WERI-Rb-1 (cell line): Measurements from ENCODE around the gene SMYD3.

Experiments
- DNase-seq: peaks from one replicate; pipeline ENCODE4 v3.0.0-alpha.2; 2020
- H3K27ac ChIP-seq: fragments of 250-450 bp; sonication (Bioruptor Pico); 2 replicates; pipeline ENCODE4 v1.5.1; 2020; ENCODE audit warnings: mild to moderate bottlenecking, moderate library complexity
- H3K27me3 ChIP-seq: fragments of 250-450 bp; sonication (Bioruptor Pico); 2 replicates; pipeline ENCODE4 v1.5.1; 2021; ENCODE audit warnings: mild to moderate bottlenecking, low read depth, moderate library complexity; ENCODE audit not compliant: insufficient read depth, severe bottlenecking
- H3K36me3 ChIP-seq: fragments of 250-450 bp; sonication (Bioruptor Pico); 2 replicates; pipeline ENCODE4 v1.5.1; 2020; ENCODE audit warnings: mild to moderate bottlenecking, moderate library complexity
- H3K4me3 ChIP-seq: 2 replicates; pipeline ENCODE4 v1.5.1; 2011; ENCODE audit warnings: low read depth, mild to moderate bottlenecking, control low read depth, low read length
- H3K9me3 ChIP-seq: fragments of 250-450 bp; sonication (Bioruptor Pico); 2 replicates; pipeline ENCODE4 v1.5.1; 2021; ENCODE audit warnings: mild to moderate bottlenecking, moderate library complexity; ENCODE audit not compliant: severe bottlenecking
- TF ChIP-seq, protein P1 (sequence below): IDR thresholded peaks from 2 replicates; pipeline ENCODE4 v1.5.1; 2011; ENCODE audit warnings: low read depth, mild to moderate bottlenecking, control low read depth, inconsistent platforms, low read length

SMYD3 gene

DNA sequence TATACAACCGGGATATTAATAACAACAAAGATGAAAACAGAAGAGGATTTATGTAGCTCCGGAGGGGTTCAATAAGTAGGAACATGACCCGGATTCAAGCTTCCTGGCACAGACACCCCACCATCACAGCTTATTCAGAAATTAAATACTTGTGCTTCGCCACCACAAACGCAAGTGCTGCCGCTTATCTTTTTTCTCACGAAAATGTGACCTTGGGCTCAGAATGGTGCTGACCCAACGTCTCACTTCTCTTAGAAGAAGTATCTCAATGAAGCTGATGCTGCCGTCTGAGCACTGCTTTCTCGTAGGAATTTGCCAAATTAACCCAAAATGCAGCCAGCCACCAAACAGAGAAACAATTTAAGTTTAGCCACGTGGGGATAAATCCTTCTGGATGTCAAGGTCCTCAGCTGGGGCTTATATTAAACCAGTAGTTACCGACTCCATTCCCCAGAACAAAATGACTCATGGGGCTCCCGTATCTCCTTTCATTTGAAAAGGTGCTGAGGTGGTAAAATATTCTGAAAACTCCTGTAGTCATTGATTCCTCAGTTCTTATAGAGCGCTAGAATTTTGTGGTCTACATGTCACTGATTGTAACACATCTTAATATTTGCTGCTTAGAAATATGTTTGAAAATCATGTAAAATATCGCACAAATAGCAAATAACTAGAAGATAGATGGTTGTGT is 466.7 kb downstream of the SMYD3 start:
- Histone ChIP-seq H3K27me3 (no peaks in the 10 kb centered on the region), H3K36me3 (no peaks in the 10 kb centered on the region), H3K4me3 (no peak overlapping the region), H3K9me3 (no peaks in the 10 kb centered on the region), H3K27ac (no peak overlapping the region)
- no peak for DNase-seq
- TF ChIP-seq, protein P1, sequence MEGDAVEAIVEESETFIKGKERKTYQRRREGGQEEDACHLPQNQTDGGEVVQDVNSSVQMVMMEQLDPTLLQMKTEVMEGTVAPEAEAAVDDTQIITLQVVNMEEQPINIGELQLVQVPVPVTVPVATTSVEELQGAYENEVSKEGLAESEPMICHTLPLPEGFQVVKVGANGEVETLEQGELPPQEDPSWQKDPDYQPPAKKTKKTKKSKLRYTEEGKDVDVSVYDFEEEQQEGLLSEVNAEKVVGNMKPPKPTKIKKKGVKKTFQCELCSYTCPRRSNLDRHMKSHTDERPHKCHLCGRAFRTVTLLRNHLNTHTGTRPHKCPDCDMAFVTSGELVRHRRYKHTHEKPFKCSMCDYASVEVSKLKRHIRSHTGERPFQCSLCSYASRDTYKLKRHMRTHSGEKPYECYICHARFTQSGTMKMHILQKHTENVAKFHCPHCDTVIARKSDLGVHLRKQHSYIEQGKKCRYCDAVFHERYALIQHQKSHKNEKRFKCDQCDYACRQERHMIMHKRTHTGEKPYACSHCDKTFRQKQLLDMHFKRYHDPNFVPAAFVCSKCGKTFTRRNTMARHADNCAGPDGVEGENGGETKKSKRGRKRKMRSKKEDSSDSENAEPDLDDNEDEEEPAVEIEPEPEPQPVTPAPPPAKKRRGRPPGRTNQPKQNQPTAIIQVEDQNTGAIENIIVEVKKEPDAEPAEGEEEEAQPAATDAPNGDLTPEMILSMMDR = no peak

DNA sequence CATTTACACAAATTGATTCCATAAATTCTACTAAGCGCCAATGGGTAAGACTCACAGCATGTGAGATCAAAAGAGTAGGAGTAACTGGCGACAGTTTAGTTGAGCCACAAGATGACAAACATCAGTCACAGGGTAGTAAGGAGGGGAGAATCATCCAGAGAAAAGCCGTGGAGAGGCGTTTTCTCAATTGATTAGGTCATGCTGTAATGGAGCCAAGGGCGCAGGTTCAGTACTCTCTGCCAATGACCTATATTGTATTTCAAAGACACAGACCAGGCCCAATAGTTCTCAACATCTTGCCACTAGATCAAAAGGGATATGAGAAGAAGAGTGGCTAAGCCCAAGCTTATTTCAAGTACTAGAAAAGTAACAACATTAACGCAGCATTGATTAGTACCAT is 467.5 kb downstream of the SMYD3 start:
- no peaks in the 10 kb centered on the region for H3K27me3 ChIP-seq
- TF ChIP-seq, protein P1 = no peak
- DNase-seq = no peak
- no peak overlapping the region for H3K27ac ChIP-seq
- H3K9me3 ChIP-seq = no peaks in the 10 kb centered on the region
- no peak overlapping the region for H3K4me3 ChIP-seq
- H3K36me3 ChIP-seq = no peaks in the 10 kb centered on the region

DNA sequence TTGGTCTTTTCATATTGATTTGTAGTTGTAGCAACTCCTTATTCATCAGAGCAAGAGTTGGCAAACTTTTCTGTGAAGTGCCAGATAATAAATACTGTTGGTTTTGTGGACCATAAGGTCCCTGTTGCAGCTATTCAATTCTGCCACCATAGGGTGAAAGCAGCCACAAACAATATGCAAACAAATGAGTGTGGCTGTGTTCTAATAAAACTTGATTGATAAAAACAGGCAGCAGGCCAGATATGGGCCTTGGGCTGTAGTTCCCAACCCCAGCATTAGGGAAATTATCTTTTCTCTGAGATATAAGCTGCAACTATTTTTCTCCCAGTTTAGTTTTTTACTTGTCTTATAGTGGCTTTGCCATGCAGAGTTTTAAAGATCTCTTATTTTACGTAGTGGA is 469.2 kb downstream of the SMYD3 start:
- Histone ChIP-seq H3K36me3 (no peaks in the 10 kb centered on the region), H3K27me3 (no peaks in the 10 kb centered on the region), H3K9me3 (no peaks in the 10 kb centered on the region), H3K27ac (no peak overlapping the region), H3K4me3 (no peak overlapping the region)
- TF ChIP-seq, protein P1 = no peak
- no peak for DNase-seq

DNA sequence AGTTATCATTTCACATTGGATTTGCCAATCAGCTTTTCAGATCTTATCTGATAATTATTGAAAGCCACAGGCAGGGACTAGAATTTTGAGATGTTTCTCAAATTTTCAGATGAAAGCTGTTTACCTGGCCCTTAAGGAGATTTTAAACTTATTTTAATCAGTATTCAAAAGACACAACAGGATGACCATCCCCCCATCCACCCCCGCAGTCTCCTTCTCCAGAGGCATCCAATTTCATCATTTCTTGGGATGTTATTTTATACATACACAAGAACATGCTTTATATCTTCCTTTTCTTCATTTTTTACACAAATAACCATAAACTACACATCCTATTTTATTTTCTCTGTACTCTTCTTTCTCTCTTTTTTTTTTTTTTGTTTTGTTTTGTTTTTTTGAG is 470.9 kb downstream of the SMYD3 start:
- Histone ChIP-seq H3K36me3 (no peaks in the 10 kb centered on the region), H3K27ac (no peak overlapping the region), H3K27me3 (no peaks in the 10 kb centered on the region), H3K4me3 (no peak overlapping the region), H3K9me3 (no peaks in the 10 kb centered on the region)
- no peak for DNase-seq
- TF ChIP-seq, protein P1 = no peak

DNA sequence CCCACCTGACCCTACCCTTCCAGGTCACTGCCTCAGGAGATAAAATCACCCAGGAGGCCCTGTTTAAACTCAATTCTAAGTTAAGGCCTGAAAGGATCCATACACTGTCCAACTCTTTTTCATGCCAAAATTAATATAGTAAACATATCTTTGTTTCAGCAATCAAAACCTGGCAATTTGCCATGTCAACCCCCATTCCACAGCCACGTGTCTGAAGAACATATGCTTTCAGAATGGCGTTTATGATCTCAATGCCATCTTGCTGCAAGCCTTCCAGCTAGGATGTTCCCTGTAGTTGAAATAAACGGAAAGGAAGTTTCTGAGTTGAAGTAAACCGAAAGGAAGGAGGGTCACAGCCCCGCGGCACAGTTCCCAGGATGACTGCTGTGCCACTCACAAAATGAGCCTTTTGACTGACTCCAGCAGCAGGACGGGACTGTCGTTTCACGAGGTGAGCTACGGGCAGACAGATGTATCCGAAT is 472.0 kb downstream of the SMYD3 start:
- no peaks in the 10 kb centered on the region for H3K36me3 ChIP-seq
- TF ChIP-seq, protein P1 = no peak
- no peaks in the 10 kb centered on the region for H3K9me3 ChIP-seq
- H3K27me3 ChIP-seq = no peaks in the 10 kb centered on the region
- no peak overlapping the region for H3K4me3 ChIP-seq
- no peak overlapping the region for H3K27ac ChIP-seq
- DNase-seq = no peak

DNA sequence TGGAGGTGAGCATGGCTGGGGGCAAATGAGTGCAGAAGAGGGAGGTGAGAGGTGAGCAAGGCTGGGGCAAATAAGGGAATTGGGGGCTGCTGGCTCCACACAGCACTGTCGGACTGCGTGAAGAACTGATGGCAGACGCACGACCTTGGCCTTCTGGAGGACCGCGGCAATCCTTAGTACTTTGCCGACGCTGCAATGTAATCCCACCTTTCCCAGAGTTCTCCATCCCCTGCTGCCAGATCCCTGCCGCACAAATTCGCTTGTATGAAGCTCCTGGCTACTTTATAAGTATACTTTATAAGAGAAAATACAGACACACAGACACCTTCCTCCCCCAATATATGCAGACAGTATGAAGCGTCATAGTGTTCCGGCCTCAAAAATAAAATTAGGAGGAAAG is 472.4 kb downstream of the SMYD3 start:
- no peaks in the 10 kb centered on the region for H3K27me3 ChIP-seq
- no peaks in the 10 kb centered on the region for H3K36me3 ChIP-seq
- DNase-seq = no peak
- TF ChIP-seq, protein P1 = no peak
- H3K9me3 ChIP-seq = no peaks in the 10 kb centered on the region
- H3K27ac ChIP-seq = no peak overlapping the region
- H3K4me3 ChIP-seq = no peak overlapping the region
